T47D (cell line): Measurements from ENCODE around the gene ENKD1.
A peak's percentile ranks its signal among the peaks of the same experiment; 100 is the strongest.

Experiments
- DNase-seq, 2 experiments: peaks; one replicate each; pipeline versions ENCODE4 v3.0.0 to v3.0.0-alpha.2; 2011 to 2012; ENCODE audit warnings: low read depth in 1 of 2, low spot score in 1 of 2
- JUND ChIP-seq: IDR thresholded peaks from 2 replicates; pipeline ENCODE4 v1.6.1; 2012; ENCODE audit warnings: low read depth
- in situ Hi-C: cut with HindIII; loops from 2 replicates; pipeline ENCODE4 v1.10.0; 2016; ENCODE audit warnings: low sequenced_read_pairs, low pct_unique_long_range_greater_than_20kb

ENKD1 gene, protein sequence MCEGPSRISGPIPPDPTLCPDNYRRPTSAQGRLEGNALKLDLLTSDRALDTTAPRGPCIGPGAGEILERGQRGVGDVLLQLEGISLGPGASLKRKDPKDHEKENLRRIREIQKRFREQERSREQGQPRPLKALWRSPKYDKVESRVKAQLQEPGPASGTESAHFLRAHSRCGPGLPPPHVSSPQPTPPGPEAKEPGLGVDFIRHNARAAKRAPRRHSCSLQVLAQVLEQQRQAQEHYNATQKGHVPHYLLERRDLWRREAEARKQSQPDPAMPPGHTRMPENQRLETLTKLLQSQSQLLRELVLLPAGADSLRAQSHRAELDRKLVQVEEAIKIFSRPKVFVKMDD

GRCh38 chr16:67666559-67667452 lies at the start of gene ENKD1, which contains the start of gene C16orf86:
TSS of gene ENKD1 (minus strand) at chr16:67666750. CDS start at chr16:67666442, 308 bp downstream.
TSS of gene C16orf86 (plus strand) at chr16:67666814. CDS start at chr16:67666971, 157 bp downstream.
- in situ Hi-C loops = no loop called here
- peak; percentile 83 to 93 for DNase-seq
- TF ChIP-seq JUND = no peak

DNA sequence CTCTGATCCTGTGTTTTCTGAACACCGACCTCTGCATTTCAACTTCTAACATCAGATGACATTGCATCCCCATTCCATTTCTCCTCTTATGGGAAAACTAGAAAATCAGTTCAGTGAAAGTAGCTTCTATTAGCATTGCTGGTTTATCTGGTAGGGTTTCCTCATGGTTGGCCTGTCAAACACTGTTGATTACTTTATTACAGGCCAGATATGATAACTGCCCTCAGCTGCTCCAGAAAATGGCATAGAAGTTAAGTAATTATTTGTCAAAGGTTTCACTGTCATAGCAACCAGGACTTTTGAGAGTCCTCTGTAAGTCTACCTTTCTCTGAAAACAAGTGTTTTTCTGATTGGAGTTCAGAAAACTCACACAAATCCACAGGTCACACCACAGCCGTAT lies 49.5 kb upstream of the ENKD1 start:
- TF ChIP-seq JUND = no peak
- in situ Hi-C loops = no loop called here
- no peak for DNase-seq

GRCh38 chr16:67714522-67714921 lies 48.0 kb upstream of the ENKD1 start:
- DNase-seq = no peak
- TF ChIP-seq JUND = no peak
- in situ Hi-C loops = no loop called here

DNA sequence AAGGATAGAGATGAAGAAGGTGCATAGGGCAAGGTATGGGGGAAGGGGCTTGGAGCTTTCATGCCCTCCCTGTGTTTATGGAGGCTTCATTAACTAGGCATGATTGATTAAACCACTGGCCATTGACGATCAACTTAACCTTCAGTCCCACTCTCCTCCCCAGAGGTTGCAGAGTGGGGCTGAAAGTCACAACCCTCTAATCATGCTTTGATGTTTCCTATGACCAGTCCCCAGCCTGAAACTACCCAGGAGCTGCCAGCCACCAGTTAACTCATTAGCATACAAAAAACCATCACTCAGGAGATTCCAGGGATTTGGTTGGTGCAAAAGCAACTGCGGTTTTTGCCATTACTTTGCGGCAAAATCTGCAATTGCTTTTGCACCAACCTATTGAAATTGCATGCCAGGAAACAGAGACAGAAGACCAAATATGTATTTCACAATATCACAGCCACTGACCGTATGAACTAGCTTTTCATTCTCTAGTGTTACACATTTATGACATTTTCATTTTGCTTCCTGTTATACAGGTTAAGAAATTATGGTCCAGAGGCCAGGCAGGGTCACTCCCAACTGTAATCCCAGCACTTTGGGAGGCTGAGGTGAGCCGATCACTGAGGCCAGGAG lies 47.2 kb upstream of the ENKD1 start:
- DNase-seq = no peak
- in situ Hi-C loops = no loop called here
- no peak for TF ChIP-seq JUND

GRCh38 chr16:67710607-67711006 lies 44.1 kb upstream of the ENKD1 start:
- in situ Hi-C loops = no loop called here
- no peak for DNase-seq
- no peak for TF ChIP-seq JUND

DNA sequence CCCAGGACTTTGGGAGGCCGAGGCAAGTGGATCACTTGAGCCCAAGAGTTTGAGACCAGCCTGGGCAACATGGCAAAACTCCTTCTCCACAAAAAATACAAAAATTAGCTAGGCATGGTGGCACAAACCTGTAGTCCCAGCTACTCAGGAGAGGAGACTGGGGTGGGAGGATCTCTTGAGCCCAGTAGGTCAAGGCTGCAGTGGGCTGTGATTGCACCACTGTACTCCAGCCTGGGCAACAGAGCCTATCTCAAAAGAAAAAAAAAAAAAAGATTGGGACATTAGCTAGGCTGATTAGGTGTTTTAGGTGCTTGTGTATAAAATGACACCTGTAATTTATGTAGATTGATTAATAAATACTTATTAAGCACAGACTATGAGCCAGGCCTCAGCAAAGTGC lies 42.5 kb upstream of the ENKD1 start:
- in situ Hi-C loops = no loop called here
- DNase-seq = no peak
- no peak for TF ChIP-seq JUND

GRCh38 chr16:67708368-67708771 lies 41.8 kb upstream of the ENKD1 start:
- DNase-seq = peak in 1 of 2 experiments; percentile 24
- TF ChIP-seq JUND = no peak

DNA sequence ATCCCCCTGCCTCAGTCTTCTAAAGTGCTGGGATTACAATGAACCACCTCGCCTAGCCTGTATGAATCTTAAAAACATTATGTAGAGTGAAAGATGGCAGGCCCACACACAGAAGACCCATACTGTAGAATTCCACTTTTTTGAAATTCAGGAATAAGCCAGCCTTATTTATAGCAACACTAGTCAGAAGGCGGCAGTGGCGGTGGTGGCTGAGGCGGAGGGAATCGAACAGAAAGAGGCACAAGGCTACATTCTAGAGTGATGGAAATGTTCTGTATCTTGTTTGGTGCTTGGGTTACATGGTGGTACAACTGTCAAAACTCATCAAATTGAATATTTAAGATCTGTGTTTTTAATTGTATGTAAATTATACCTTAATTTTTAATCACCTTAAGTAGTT lies 41.2 kb upstream of the ENKD1 start:
- no peak for DNase-seq
- TF ChIP-seq JUND = no peak
- in situ Hi-C loops = no loop called here

More at GRCh38 chr16:67708368-67708771, 41.8 kb upstream of the ENKD1 start:
- in situ Hi-C loops = no loop called here

DNA sequence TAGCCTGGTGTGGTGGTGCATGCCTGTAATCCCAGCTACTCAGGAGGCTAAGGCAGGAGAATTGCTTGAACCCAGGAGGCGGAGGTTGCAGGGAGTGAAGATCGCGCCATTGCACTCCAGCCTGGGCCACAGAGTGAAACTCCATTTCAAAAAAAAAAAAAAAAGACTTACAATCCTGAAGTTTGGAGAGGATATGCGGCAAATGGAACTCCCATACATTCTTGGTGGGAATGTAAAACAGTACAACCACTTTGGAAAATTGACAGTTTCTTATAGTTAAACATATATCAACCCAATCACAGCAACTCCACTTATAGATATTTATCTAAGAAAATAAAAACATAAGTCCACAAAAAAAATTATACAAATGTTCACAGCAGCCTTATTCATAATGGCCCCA lies 40.7 kb upstream of the ENKD1 start:
- no peak for TF ChIP-seq JUND
- DNase-seq = no peak
- in situ Hi-C loops = no loop called here

DNA sequence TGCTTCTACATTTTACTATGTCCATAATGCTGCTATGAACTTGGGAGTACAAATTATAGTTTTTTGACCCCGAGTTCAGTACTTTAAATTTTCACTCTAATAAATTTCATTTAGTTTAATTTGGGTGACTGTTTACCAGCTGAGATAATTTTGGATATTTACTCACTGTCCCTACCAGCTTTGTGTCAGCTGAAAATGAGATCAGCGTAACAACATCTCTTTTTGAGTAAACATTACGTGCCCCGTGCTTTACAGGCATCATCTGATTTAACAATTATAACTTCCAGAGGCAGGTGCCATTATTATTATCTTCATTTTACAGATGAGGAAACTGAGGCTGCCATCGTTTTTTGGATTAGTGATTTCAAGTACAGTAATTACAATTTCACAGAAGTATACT lies 37.6 kb upstream of the ENKD1 start:
- in situ Hi-C loops = no loop called here
- no peak for TF ChIP-seq JUND

DNA sequence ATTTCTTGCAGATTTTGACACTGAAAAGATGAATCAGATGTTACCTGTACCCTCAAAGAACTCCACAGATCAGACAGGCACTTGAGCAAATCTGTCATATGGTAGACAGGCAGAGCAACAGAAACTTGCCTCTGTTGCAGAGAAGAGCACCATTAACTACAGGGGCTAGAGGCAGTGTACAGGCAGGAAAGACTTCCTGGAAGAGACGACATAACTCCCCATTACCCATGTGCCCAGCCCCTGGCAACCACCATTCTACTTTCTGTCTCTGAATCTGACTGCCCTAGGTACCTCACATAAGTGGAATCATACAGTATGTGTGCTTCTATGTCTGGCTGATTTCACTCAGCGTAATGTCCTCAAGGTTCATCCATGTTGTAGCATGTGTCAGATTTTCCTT lies 37.1 kb upstream of the ENKD1 start:
- no peak for TF ChIP-seq JUND
- DNase-seq = no peak
- in situ Hi-C loops = no loop called here

More for the DNA sequence above, 37.6 kb upstream of the ENKD1 start:
- DNase-seq = no peak

DNA sequence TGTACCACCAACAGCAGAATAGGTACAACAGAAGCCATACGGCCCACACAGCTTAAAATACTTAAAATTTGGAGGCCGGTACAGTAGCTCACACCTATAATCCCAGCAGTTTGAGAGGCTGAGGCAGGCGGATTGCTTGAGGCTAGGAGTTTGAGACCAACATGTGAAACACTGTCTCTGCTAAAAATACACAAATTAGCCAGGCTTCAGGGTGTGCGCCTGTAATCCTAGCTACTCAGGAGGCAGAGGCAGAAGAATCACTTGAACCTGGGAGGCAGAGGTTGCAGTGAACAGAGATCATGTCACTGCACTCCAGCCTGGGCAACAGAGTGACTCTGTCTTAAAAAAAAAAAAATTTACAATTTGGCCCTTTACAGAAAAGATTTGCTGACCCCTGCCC lies 35.6 kb upstream of the ENKD1 start:
- in situ Hi-C loops = no loop called here
- no peak for DNase-seq
- no peak for TF ChIP-seq JUND
